Measurements from ENCODE around the gene PLXNA4. TPM values are rescaled to one million over a fixed set of nuclear protein-coding genes. Genes with fewer than 3 reads are reported as not detected.
"Not testable (repeated sequence)": the region's sequence is repeated elsewhere in the genome, so short reads cannot be mapped to it uniquely, and the experiment has no call there.

The PLXNA4 gene
- total RNA-seq = 10.6 and 13.3 TPM in 2 replicates

- intact Hi-C loops (cut with micrococcal nuclease) = loop anchor here (1.0 kb wide), 1 partner anchor 182 kb away; no protein-coding TSS in a partner anchor
Observed at GRCh38 chr7:132575982-132576720, at the start of gene PLXNA4. Gene PLXNA4 (minus strand): TSS chr7:132576470. CDS start chr7:132508693, 67,777 bp downstream.

GRCh38 chr7:132625651-132626050 is 49.4 kb upstream of the PLXNA4 start:
- intact Hi-C loops (cut with micrococcal nuclease) = no loop called here

- intact Hi-C loops (cut with micrococcal nuclease) = no loop called here
Observed at GRCh38 chr7:132622081-132622480, 45.8 kb upstream of the PLXNA4 start.

GRCh38 chr7:132619967-132620366 is 43.7 kb upstream of the PLXNA4 start:
- intact Hi-C loops (cut with micrococcal nuclease) = no loop called here

- intact Hi-C loops (cut with micrococcal nuclease) = no loop called here
Observed at GRCh38 chr7:132618956-132619305, 42.7 kb upstream of the PLXNA4 start.

GRCh38 chr7:132618271-132618955 is 42.1 kb upstream of the PLXNA4 start:
- intact Hi-C loops (cut with micrococcal nuclease) = no loop called here

- intact Hi-C loops (cut with micrococcal nuclease) = no loop called here
Observed at GRCh38 chr7:132614428-132615318, 38.4 kb upstream of the PLXNA4 start.

GRCh38 chr7:132613737-132614136 is 37.5 kb upstream of the PLXNA4 start:
- intact Hi-C loops (cut with micrococcal nuclease) = no loop called here

- intact Hi-C loops (cut with micrococcal nuclease) = no loop called here
Observed at GRCh38 chr7:132610995-132611394, 34.7 kb upstream of the PLXNA4 start.

- intact Hi-C loops (cut with micrococcal nuclease) = no loop called here
Observed at GRCh38 chr7:132609906-132610520, 33.7 kb upstream of the PLXNA4 start.

GRCh38 chr7:132609222-132609621 is 33.0 kb upstream of the PLXNA4 start:
- intact Hi-C loops (cut with micrococcal nuclease) = no loop called here

- intact Hi-C loops (cut with micrococcal nuclease) = no loop called here
Observed at GRCh38 chr7:132608523-132608922, 32.3 kb upstream of the PLXNA4 start.

- intact Hi-C loops (cut with micrococcal nuclease) = no loop called here
Observed at GRCh38 chr7:132607656-132608055, 31.4 kb upstream of the PLXNA4 start.

GRCh38 chr7:132604121-132604520 is 27.9 kb upstream of the PLXNA4 start:
- intact Hi-C loops (cut with micrococcal nuclease) = no loop called here

- intact Hi-C loops (cut with micrococcal nuclease) = no loop called here
Observed at GRCh38 chr7:132603220-132603833, 27.1 kb upstream of the PLXNA4 start.

- intact Hi-C loops (cut with micrococcal nuclease) = no loop called here
Observed at GRCh38 chr7:132601783-132602182, 25.5 kb upstream of the PLXNA4 start.

- intact Hi-C loops (cut with micrococcal nuclease) = no loop called here
Observed at GRCh38 chr7:132596588-132596987, 20.3 kb upstream of the PLXNA4 start.

- intact Hi-C loops (cut with micrococcal nuclease) = not testable (repeated sequence)
Observed at GRCh38 chr7:132594741-132595140, 18.5 kb upstream of the PLXNA4 start.

- intact Hi-C loops (cut with micrococcal nuclease) = no loop called here
Observed at GRCh38 chr7:132592936-132593335, 16.7 kb upstream of the PLXNA4 start.

GRCh38 chr7:132592231-132592920 is 16.1 kb upstream of the PLXNA4 start:
- intact Hi-C loops (cut with micrococcal nuclease) = no loop called here

Measured in T-helper 2 cell treated with Interferon-gamma antibody and Interleukin-4, amounts not matched to agents 100 ng/mL and 5 ng/mL, for 36 hours (primary cell).